SK-N-SH (cell line): ENCODE data around the gene PALLD.

Experiments
- CHD2 ChIP-seq: fragments of 150-350 bp; IDR thresholded peaks from 2 replicates; pipeline ENCODE4 v1.6.1; 2018; ENCODE audit warnings: low read length; ENCODE audit not compliant: partially characterized antibody
- EZH2phosphoT487 ChIP-seq: fragments of 200-600 bp; sonication (generic); IDR thresholded peaks from 2 replicates; pipeline ENCODE4 v1.6.1; 2017; ENCODE audit warnings: low read depth, mixed run types, mild to moderate bottlenecking, antibody characterized with exemption, moderate library complexity, borderline replicate concordance
- FOXM1 ChIP-seq: IDR thresholded peaks from 2 replicates; pipeline ENCODE4 v1.4.0; 2012; ENCODE audit warnings: low read depth, mild to moderate bottlenecking
- GABPA ChIP-seq: IDR thresholded peaks from 2 replicates; pipeline ENCODE4 v1.4.0; 2012; ENCODE audit warnings: low read depth, mild to moderate bottlenecking
- POLR2AphosphoS5 ChIP-seq: IDR thresholded peaks from 2 replicates; pipeline ENCODE4 v1.6.1; 2012; ENCODE audit warnings: low read depth, low read length
- TF ChIP-seq, protein P1 (sequence below): fragments of 200-600 bp; sonication (generic); IDR thresholded peaks from 2 replicates; pipeline ENCODE4 v1.6.1; 2017; ENCODE audit warnings: antibody characterized with exemption, mild to moderate bottlenecking, moderate library complexity
- TF ChIP-seq, protein P2 (sequence below): IDR thresholded peaks from 2 replicates; pipeline ENCODE4 v1.6.1; 2012; ENCODE audit warnings: mild to moderate bottlenecking, low read depth, low read length, moderate library complexity
- TF ChIP-seq, protein P3 (sequence below): fragments of 150-350 bp; IDR thresholded peaks from 2 replicates; pipeline ENCODE4 v1.6.1; 2017; ENCODE audit warnings: antibody characterized with exemption, low read length, low read depth, borderline replicate concordance
- TF ChIP-seq, protein P4 (sequence below): fragments of 150-350 bp; IDR thresholded peaks from 2 replicates; pipeline ENCODE4 v1.6.1; 2016; ENCODE audit warnings: mild to moderate bottlenecking, low read depth, low read length

DNA sequence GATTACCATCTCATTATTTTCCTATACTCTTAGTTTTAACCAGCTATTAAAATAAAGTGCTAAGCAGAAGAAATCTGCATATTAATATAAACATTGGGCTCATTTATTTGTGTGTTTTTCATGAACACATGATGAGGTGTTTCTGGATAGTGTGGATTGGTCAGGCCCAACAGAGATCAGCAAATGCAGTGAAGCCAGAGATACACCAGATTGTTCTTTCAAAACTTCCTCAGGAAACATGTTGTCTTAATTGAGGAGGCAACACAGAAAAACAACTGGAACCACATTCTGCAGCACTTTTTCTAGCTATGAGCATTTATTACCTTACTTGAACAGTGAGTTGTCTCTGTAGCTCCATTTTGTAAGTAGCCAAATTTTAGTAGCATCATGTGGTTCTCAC is 69.9 kb downstream of the PALLD start:
- TF ChIP-seq, protein P1, sequence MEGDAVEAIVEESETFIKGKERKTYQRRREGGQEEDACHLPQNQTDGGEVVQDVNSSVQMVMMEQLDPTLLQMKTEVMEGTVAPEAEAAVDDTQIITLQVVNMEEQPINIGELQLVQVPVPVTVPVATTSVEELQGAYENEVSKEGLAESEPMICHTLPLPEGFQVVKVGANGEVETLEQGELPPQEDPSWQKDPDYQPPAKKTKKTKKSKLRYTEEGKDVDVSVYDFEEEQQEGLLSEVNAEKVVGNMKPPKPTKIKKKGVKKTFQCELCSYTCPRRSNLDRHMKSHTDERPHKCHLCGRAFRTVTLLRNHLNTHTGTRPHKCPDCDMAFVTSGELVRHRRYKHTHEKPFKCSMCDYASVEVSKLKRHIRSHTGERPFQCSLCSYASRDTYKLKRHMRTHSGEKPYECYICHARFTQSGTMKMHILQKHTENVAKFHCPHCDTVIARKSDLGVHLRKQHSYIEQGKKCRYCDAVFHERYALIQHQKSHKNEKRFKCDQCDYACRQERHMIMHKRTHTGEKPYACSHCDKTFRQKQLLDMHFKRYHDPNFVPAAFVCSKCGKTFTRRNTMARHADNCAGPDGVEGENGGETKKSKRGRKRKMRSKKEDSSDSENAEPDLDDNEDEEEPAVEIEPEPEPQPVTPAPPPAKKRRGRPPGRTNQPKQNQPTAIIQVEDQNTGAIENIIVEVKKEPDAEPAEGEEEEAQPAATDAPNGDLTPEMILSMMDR, result no peak
- TF ChIP-seq, protein P2, sequence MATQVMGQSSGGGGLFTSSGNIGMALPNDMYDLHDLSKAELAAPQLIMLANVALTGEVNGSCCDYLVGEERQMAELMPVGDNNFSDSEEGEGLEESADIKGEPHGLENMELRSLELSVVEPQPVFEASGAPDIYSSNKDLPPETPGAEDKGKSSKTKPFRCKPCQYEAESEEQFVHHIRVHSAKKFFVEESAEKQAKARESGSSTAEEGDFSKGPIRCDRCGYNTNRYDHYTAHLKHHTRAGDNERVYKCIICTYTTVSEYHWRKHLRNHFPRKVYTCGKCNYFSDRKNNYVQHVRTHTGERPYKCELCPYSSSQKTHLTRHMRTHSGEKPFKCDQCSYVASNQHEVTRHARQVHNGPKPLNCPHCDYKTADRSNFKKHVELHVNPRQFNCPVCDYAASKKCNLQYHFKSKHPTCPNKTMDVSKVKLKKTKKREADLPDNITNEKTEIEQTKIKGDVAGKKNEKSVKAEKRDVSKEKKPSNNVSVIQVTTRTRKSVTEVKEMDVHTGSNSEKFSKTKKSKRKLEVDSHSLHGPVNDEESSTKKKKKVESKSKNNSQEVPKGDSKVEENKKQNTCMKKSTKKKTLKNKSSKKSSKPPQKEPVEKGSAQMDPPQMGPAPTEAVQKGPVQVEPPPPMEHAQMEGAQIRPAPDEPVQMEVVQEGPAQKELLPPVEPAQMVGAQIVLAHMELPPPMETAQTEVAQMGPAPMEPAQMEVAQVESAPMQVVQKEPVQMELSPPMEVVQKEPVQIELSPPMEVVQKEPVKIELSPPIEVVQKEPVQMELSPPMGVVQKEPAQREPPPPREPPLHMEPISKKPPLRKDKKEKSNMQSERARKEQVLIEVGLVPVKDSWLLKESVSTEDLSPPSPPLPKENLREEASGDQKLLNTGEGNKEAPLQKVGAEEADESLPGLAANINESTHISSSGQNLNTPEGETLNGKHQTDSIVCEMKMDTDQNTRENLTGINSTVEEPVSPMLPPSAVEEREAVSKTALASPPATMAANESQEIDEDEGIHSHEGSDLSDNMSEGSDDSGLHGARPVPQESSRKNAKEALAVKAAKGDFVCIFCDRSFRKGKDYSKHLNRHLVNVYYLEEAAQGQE, result no peak
- TF ChIP-seq EZH2phosphoT487 (no peak), FOXM1 (no peak), GABPA (no peak), CHD2 (no peak), POLR2AphosphoS5 (no peak)
- TF ChIP-seq, protein P3, sequence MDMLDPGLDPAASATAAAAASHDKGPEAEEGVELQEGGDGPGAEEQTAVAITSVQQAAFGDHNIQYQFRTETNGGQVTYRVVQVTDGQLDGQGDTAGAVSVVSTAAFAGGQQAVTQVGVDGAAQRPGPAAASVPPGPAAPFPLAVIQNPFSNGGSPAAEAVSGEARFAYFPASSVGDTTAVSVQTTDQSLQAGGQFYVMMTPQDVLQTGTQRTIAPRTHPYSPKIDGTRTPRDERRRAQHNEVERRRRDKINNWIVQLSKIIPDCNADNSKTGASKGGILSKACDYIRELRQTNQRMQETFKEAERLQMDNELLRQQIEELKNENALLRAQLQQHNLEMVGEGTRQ, result no peak
- TF ChIP-seq, protein P4, sequence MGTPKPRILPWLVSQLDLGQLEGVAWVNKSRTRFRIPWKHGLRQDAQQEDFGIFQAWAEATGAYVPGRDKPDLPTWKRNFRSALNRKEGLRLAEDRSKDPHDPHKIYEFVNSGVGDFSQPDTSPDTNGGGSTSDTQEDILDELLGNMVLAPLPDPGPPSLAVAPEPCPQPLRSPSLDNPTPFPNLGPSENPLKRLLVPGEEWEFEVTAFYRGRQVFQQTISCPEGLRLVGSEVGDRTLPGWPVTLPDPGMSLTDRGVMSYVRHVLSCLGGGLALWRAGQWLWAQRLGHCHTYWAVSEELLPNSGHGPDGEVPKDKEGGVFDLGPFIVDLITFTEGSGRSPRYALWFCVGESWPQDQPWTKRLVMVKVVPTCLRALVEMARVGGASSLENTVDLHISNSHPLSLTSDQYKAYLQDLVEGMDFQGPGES, result no peak
